HG03060 (cell line): ENCODE results near the gene PLIN5.

Experiments
- ATAC-seq: cut with Tn5 transposase; IDR thresholded peaks from one replicate; pipeline ENCODE4 v1.9.1; 2021; ENCODE audit warnings: low read depth, moderate number of reproducible peaks; ENCODE audit not compliant: unreplicated experiment

Gene PLIN5

DNA sequence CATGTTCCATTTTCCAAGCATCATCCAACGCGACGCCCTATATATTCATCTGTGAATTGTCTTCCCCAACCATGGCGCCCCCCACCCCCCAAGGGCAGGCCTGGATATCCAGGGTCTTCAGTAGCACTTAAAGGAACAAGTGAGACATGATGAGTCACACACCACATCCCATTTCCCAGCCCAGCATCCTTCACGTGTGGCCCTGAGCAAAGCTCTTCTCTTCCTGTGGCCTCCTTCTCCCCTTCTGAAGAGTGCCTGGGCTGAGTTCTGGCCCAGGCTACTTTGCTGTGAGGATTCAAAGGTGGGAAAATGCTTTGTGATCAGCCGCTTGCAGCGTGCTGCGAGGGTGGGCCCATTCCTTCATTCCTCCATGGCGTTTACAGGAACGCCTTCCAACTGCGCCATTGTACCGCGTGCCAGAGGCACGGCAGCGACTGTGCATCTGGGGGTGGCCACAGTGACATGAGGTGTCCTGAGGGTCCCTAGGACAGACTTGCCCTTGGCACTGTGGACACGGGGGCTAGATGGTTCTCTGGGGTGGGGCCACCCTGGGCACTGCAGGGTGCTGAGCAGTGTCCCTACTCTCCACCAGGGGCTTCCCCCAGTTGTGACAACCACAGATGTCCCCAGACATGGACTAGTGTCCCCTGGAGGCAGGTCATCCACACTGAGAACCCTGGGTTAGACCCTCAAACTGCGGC is 28.4 kb downstream of the PLIN5 start:
- ATAC-seq = no peak

- ATAC-seq = no peak
These were observed 29.2 kb downstream of the PLIN5 start for GRCh38 chr19:4505570-4506448.

GRCh38 chr19:4504891-4505569 is 30.0 kb downstream of the PLIN5 start:
- no peak for ATAC-seq

DNA sequence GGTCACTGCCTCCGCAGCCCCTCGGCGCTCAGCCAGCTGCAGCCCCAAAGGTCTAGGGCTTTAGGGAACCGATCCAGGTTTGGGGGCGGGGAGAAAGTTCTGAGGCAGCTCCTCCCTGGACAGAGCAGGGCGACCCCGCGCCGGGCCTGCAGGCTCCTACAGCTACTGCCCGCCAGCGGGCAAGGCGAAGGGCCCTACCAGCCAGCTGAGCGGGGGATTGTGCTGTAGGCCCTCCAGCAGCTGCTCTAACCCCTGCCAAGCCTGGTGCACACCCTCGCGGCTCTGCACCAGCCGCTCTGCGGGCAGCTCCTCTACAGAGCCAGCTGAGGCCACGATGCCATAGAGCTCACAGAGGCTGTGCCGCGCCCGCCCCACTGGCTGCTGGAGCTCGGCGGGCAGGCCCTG is 30.7 kb downstream of the PLIN5 start:
- no peak for ATAC-seq

- ATAC-seq = no peak
These were observed 31.2 kb downstream of the PLIN5 start for GRCh38 chr19:4503825-4504170.

DNA sequence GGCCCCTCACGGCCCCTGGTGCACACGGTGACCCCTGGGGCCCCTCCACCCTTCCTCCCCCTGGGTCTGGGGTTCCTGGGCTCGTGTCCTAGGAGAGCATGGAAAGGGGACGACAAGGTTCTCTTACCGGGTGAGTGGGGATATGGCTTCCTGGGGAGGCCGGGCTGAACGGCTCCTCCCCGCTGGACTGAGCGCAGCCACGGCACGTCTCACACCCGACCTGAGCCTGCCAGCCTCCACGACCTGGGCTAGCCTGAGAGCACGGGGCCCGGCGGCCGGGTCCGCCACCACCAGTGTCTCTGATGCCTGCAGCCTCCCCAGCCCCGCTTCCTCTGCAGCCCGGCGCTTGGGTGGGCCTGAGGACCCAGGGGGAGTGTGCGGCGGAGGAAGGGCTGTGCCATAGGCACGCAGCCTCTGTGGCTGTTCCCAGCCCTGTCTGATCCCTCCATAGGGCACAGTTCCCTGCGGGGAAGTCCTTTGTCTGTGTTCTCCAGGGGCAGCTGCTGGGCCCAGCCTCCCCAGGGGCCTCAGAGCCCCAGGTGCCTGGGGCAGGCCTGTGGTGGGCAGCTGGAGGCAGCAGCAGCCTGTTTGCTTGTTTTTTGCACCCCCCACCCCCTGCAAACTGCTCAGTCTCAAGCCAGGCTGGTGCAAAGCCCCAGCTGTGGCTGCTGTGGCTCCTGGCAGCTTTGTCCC is 31.7 kb downstream of the PLIN5 start:
- ATAC-seq = no peak

- no peak for ATAC-seq
These were observed 32.5 kb downstream of the PLIN5 start for GRCh38 chr19:4502282-4503131.

DNA sequence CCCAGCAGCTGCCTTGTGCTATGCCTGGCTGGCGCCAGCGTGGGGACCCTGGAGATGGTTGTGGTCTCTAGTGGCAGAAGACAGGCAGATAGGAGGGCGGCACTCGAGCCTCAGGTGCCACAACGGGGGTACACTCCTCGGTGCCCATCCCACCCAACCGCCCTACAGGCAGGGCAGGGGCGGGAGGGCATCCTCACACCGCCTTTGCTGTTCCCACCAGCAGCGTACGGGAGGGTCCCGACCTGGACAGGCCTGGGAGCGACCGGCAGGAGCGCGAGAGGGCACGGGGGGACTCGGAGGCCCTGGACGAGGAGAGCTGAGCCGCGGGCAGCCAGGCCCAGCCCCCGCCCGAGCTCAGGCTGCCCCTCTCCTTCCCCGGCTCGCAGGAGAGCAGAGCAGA is 33.3 kb downstream of the PLIN5 start:
- no peak for ATAC-seq

GRCh38 chr19:4500841-4501591 is 34.0 kb downstream of the PLIN5 start:
- ATAC-seq = no peak

GRCh38 chr19:4499855-4500254 is 35.2 kb downstream of the PLIN5 start:
- ATAC-seq = no peak

DNA sequence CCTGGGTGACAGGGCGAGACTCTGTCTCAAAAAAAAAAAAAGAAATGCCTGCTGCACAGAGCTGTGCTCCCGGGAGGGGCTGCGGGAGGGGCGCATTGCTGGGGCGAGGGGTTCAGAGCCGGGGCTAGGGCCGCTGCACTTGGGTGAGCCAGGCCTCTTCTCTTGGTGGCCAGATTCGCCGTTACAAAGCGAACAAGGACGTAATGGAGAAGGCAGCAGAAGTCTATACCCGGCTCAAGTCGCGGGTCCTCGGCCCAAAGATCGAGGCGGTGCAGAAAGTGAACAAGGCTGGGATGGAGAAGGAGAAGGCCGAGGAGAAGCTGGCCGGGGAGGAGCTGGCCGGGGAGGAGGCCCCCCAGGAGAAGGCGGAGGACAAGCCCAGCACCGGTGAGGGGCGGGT is 35.7 kb downstream of the PLIN5 start:
- no peak for ATAC-seq

DNA sequence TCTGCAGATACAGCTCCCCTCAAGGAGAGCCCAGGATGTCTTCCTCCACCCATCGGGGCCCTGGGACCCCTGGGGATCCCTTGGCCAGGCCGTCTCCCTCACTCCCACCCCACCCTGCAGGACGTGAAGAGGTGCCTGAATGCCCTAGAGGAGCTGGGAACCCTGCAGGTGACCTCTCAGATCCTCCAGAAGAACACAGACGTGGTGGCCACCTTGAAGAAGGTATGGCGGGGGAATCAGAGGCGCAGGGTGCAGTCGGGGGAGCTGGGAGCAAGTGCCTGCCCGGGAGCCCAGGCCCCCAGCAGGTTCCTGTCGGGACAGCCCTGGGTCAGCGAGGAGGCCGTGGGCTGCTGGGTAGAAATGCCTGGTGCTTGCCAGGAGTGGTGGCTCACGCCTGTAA is 36.3 kb downstream of the PLIN5 start:
- no peak for ATAC-seq

DNA sequence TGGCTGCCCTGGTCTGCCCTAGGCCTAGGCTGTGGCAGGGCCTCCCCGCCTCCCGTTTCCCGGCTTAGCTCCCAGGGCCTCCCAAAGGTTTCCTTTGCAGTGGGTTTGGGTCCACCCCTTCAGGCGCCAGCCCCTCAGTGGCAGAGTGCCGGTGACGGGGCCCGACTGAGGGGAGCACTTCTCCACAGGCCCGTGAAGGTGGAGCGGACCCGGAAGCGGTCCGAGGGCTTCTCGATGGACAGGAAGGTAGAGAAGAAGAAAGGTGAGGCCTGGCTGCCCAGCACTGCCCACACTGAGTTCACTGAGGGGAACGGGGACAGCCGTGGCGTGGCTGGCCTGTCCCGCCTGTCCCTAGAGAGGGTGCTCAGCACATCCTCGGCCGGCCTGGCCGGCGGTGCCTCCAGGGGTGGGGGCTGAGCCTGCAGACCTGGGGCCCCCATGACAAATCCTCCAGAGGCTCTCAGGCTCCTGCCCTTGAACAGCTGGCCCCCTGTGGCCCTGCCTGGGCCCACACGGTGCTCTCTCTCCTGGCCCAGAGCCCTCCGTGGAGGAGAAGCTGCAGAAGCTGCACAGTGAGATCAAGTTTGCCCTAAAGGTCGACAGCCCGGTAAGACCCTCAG is 37.1 kb downstream of the PLIN5 start:
- no peak for ATAC-seq

DNA sequence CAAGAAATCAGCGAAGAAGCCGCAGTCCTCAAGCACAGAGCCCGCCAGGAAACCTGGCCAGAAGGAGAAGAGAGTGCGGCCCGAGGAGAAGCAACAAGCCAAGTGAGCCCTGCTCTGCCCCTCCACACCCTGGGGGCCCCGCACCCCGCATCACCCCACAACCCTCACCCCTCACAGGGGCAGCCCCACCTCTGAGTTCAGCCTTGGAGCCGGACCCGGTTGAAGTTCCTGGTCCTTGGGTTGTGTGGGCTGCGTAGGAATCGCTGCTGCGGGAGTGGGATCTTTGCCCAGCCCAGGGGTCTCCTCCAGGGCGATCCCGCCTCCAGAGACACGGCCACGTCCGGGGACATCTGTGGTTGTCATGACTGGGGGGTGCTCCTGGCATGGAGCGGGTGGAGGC is 38.7 kb downstream of the PLIN5 start:
- ATAC-seq = no peak

- no peak for ATAC-seq
These were observed 39.6 kb downstream of the PLIN5 start for GRCh38 chr19:4495471-4495870.

GRCh38 chr19:4494691-4495064 is 40.3 kb downstream of the PLIN5 start:
- no peak for ATAC-seq

GRCh38 chr19:4493929-4494690 is 40.9 kb downstream of the PLIN5 start:
- no peak for ATAC-seq
